PC-9 (cell line): ENCODE results near the gene HS3ST6. TPM values are rescaled to one million over a fixed set of nuclear protein-coding genes. Genes with fewer than 3 reads are reported as not detected.

Experiments used
- BruUV-seq: library from RNA; stranded (reverse); fragments of 400-500 nt; replicated peaks from 2 replicates; lab custom pipeline; 2021; lab: Mats Ljungman, UMichigan
- CTCF ChIA-PET: fragments of 300-600 bp; sonication (Branson Sonifier 250); formaldehyde crosslinking; loops from one replicate; lab custom pipeline; 2022; ENCODE audit warnings: antibody characterized with exemption; lab: Charles Lee
- POLR2A ChIA-PET: fragments of 300-600 bp; sonication (Branson Sonifier 250); formaldehyde crosslinking; loops from one replicate; lab custom pipeline; 2022; ENCODE audit warnings: antibody characterized with exemption; ENCODE audit not compliant: unreplicated experiment; lab: Charles Lee
- DNase-seq, 2 experiments: peaks; one replicate each; pipeline versions ENCODE4 v3.0.0 to v3.0.0-alpha.2; 2015 to 2022; ENCODE audit warnings: mixed read lengths in 1 of 2
- H2AFZ ChIP-seq: fragments of 200-600 bp; sonication (generic); 2 replicates; pipeline ENCODE4 v1.8.1; 2017; ENCODE audit warnings: antibody characterized with exemption
- H3F3A ChIP-seq: fragments of 200-600 bp; sonication (generic); 2 replicates; pipeline ENCODE4 v1.8.1; 2017; ENCODE audit warnings: antibody characterized with exemption, mild to moderate bottlenecking, low read depth; ENCODE audit not compliant: insufficient read depth
- H3K27ac ChIP-seq: fragments of 200-600 bp; sonication (generic); 2 replicates; pipeline ENCODE4 v1.6.1; 2016; ENCODE audit warnings: mixed run types
- H3K27me3 ChIP-seq: fragments of 200-600 bp; sonication (generic); 2 replicates; pipeline ENCODE4 v1.6.1; 2016; ENCODE audit warnings: low read depth, mixed run types; ENCODE audit not compliant: insufficient read depth
- H3K36me3 ChIP-seq: fragments of 200-600 bp; sonication (generic); 2 replicates; pipeline ENCODE4 v1.6.1; 2016; ENCODE audit warnings: low read depth, mixed run types
- H3K4me1 ChIP-seq: fragments of 200-600 bp; sonication (generic); replicated peaks from 2 replicates; pipeline ENCODE4 v1.6.1; 2016; ENCODE audit warnings: mixed run types; ENCODE audit not compliant: insufficient read depth
- H3K4me2 ChIP-seq: fragments of 200-600 bp; sonication (generic); 2 replicates; pipeline ENCODE4 v1.6.1; 2017; ENCODE audit warnings: mixed run types
- H3K4me3 ChIP-seq: fragments of 200-600 bp; sonication (generic); 2 replicates; pipeline ENCODE4 v1.6.1; 2016; ENCODE audit warnings: mixed run types
- H3K79me2 ChIP-seq: fragments of 200-600 bp; sonication (generic); 2 replicates; pipeline ENCODE4 v1.6.1; 2017; ENCODE audit warnings: low read depth, mixed run types
- H3K9me2 ChIP-seq: fragments of 200-600 bp; sonication (generic); 2 replicates; pipeline ENCODE4 v1.8.1; 2017; ENCODE audit warnings: mild to moderate bottlenecking; ENCODE audit not compliant: insufficient read depth
- H3K9me3 ChIP-seq: fragments of 200-600 bp; sonication (generic); 2 replicates; pipeline ENCODE4 v1.8.1; 2016; ENCODE audit warnings: low read depth; ENCODE audit not compliant: insufficient read depth
- H4K20me1 ChIP-seq: fragments of 200-600 bp; sonication (generic); 2 replicates; pipeline ENCODE4 v1.8.1; 2017; ENCODE audit not compliant: insufficient read depth
- CTCF ChIP-seq: fragments of 200-600 bp; sonication (generic); conservative IDR thresholded peaks from 2 replicates; pipeline ENCODE4 v1.6.1; 2017; ENCODE audit warnings: mixed run types, antibody characterized with exemption, mild to moderate bottlenecking, moderate library complexity
- EZH2 ChIP-seq: fragments of 200-600 bp; sonication (generic); IDR thresholded peaks from 2 replicates; pipeline ENCODE4 v1.8.0; 2017; ENCODE audit warnings: antibody characterized with exemption, low read depth
- intact Hi-C: fragments of 100-400 bp; cut with micrococcal nuclease; formaldehyde crosslinking; loops from one replicate; pipeline ENCODE4 v1.10.0; 2022; ENCODE audit not compliant: unreplicated experiment
- total RNA-seq: library from RNA; stranded (reverse); gene quantifications from 2 replicates; pipeline ENCODE4 v1.2.3, GENCODE V29; 2021

Gene HS3ST6
- total RNA-seq, 1 experiment from 2014 or later = not detected

GRCh38 chr16:1909561-1910231 is 8.5 kb downstream of the HS3ST6 start:
- Histone ChIP-seq H4K20me1 (no peaks in the 10 kb centered on the region), H3K9me3 (no peaks in the 10 kb centered on the region), H3K27ac (no peak overlapping the region), H2AFZ (no peak overlapping the region), H3K27me3 (peaks cover 2% of the 10 kb centered on the region; the same call in 1 of the 2 replicates), H3K36me3 (no peaks in the 10 kb centered on the region), H3K4me3 (no peak overlapping the region), H3K9me2 (no peaks in the 10 kb centered on the region), H3K4me1 (peaks cover 35% of the 10 kb centered on the region), H3K4me2 (0 out of 2 replicates have a peak overlapping the region, but pooled peaks have one; percentile 15), H3K79me2 (no peaks in the 10 kb centered on the region), H3F3A (peaks cover 3% of the 10 kb centered on the region; the same call in 1 of the 2 replicates)
- peak in 1 of 2 experiments; percentile 41 for DNase-seq
- TF ChIP-seq CTCF (no peak), EZH2 (no peak)
- POLR2A ChIA-PET = interaction anchor here (0.5 kb wide), 1 partner anchor 130 kb away, joined by 3 read pairs; no protein-coding TSS in a partner anchor
- CTCF ChIA-PET = no interaction called here
- BruUV-seq = no TSS peak
- intact Hi-C loops = loop anchor here (5.0 kb wide), 1 partner anchor 37 kb away; the partner anchor contains the start of gene MEIOB

- H3K79me2 ChIP-seq = no peaks in the 10 kb centered on the region
- H3K4me1 ChIP-seq = peaks cover 36% of the 10 kb centered on the region
- CTCF ChIA-PET = no interaction called here
- H3K36me3 ChIP-seq = no peaks in the 10 kb centered on the region
- no peak for DNase-seq
- no peak overlapping the region for H3K4me2 ChIP-seq
- no peak overlapping the region for H2AFZ ChIP-seq
- no peak overlapping the region for H3K4me3 ChIP-seq
- no TSS peak for BruUV-seq
- H3K9me3 ChIP-seq = no peaks in the 10 kb centered on the region
- no peaks in the 10 kb centered on the region for H3K9me2 ChIP-seq
- POLR2A ChIA-PET = interaction anchor here (0.5 kb wide), 1 partner anchor 129 kb away, joined by 3 read pairs; no protein-coding TSS in a partner anchor
- H3F3A ChIP-seq = peaks cover 3% of the 10 kb centered on the region; the same call in 1 of the 2 replicates
- intact Hi-C loops = no loop called here
- peaks cover 2% of the 10 kb centered on the region; the same call in 1 of the 2 replicates for H3K27me3 ChIP-seq
- TF ChIP-seq EZH2 (no peak), CTCF (no peak)
- H4K20me1 ChIP-seq = no peaks in the 10 kb centered on the region
- H3K27ac ChIP-seq = no peak overlapping the region
Observed at GRCh38 chr16:1908983-1909382, 9.2 kb downstream of the HS3ST6 start.

GRCh38 chr16:1908184-1908583 is 10.0 kb downstream of the HS3ST6 start:
- ChIA-PET CTCF (no interaction called here), POLR2A (no interaction called here)
- DNase-seq = no peak
- TF ChIP-seq EZH2 = no peak
- TF ChIP-seq CTCF = no peak
- H2AFZ ChIP-seq = no peak overlapping the region
- no peaks in the 10 kb centered on the region for H3K9me2 ChIP-seq
- BruUV-seq = no TSS peak
- peaks cover 28% of the 10 kb centered on the region for H3K4me1 ChIP-seq
- H3K4me3 ChIP-seq = no peak overlapping the region
- H3K4me2 ChIP-seq = no peak overlapping the region
- H3K36me3 ChIP-seq = no peaks in the 10 kb centered on the region
- H3K27ac ChIP-seq = no peak overlapping the region
- peaks cover 3% of the 10 kb centered on the region; the same call in 1 of the 2 replicates for H3F3A ChIP-seq
- intact Hi-C loops = no loop called here
- peaks cover 2% of the 10 kb centered on the region; the same call in 1 of the 2 replicates for H3K27me3 ChIP-seq
- no peaks in the 10 kb centered on the region for H4K20me1 ChIP-seq
- H3K9me3 ChIP-seq = no peaks in the 10 kb centered on the region
- no peaks in the 10 kb centered on the region for H3K79me2 ChIP-seq
